ENCODE data around the gene RIOK1. TPM values are rescaled to one million over a fixed set of nuclear protein-coding genes. Genes with fewer than 3 reads are reported as not detected.
A peak's percentile ranks its signal among the peaks of the same experiment; 100 is the strongest.

Gene RIOK1
- total RNA-seq, 1 donor from 2014 or later, result 26.5 TPM

DNA sequence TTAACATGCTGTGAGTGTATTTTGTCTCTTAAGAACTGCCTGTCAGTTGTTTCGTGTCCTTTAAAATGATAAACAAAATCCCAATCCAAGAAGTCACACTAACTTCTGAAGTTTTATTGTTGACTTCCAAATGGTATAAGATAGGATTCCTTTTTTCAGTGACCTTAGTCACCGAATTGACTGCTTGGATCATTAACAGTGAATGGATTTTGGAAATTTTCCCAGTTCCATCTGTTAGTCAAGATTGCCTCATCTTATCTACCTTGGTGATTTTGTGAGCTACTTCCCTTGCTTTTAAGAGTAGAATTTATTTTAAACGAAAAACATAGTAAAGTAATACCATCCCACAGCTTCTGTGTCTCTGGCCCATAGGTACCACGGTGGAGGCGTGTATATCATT is 14.9 kb downstream of the RIOK1 start:
- DNase-seq (ENCODE audit: low spot score in 2 of 2) (no peak), FAIRE-seq (no peak)

- DNase-seq (ENCODE audit: low spot score in 2 of 2), result no peak
- no peak for FAIRE-seq
Observed at GRCh38 chr6:7406743-7407142, 17.1 kb downstream of the RIOK1 start.

DNA sequence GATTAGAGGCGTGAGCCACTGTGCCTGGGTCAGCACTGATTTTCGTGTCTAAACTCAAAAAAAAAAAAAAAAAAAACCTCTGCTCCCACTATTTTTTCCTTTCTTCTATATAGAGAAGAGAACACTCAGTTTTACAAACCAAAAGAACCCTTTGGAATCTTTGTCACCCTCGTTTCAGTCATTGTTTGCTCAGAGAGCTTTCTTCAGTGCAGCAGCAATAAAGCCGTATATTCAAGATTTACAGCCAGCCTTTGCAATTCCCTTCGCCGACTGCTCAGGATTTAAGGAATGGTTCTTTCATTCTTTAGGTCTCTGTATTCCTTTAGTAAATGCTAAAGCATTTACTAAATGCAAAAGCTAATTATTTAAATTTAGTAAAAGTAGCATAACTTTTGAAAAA is 20.1 kb downstream of the RIOK1 start:
- no peak for DNase-seq (ENCODE audit: low spot score in 2 of 2)
- FAIRE-seq, result no peak

DNA sequence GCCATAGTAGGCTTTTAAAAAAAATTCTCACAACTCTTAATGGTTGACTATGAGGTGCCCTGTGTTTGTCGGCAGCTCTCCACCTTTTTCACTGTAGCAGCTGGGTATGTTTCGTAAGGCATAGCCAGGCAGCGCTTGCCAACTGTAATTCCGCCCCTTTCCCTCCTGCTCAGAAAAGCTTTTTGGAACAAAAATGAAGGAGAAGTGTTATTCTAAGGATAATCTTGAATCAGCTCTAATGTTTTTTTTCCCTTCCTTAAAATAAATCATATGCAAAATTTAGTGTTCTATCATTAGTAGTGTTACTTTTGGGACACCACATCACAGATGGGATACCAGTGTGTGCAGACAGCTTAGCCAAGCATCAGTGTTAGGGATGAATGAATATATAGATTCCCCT is 21.2 kb downstream of the RIOK1 start:
- DNase-seq (ENCODE audit: low spot score in 2 of 2) (peak in 1 of 2 donors; percentile 21), FAIRE-seq (no peak)

GRCh38 chr6:7411328-7411727 is 21.7 kb downstream of the RIOK1 start:
- no peak for FAIRE-seq
- DNase-seq (ENCODE audit: low spot score in 2 of 2), result no peak

GRCh38 chr6:7413151-7413823 is 23.7 kb downstream of the RIOK1 start:
- DNase-seq (ENCODE audit: low spot score in 2 of 2), result no peak
- FAIRE-seq, result no peak

- no peak for DNase-seq (ENCODE audit: low spot score in 2 of 2)
- no peak for FAIRE-seq
Observed at GRCh38 chr6:7414811-7415210, 25.2 kb downstream of the RIOK1 start.

DNA sequence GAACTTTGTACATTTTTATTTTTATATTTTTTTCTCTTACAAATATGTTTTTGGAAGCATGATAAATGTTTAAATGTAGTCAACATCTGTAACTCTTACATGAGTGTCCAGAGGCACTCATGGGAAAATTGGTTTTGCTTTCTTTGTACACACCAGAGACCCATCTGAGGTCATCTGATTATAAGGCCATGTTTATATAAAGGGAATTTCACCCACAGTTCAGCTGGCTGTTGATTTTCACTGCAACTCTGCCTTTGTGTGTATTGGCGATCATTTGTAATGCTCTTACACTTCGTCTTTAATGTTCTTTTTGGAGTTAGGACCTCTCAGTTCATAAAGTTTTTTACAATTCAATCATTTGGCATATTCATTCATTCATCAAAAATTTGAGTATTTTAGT is 28.1 kb downstream of the RIOK1 start:
- no peak for FAIRE-seq
- DNase-seq (ENCODE audit: low spot score in 2 of 2), result no peak

DNA sequence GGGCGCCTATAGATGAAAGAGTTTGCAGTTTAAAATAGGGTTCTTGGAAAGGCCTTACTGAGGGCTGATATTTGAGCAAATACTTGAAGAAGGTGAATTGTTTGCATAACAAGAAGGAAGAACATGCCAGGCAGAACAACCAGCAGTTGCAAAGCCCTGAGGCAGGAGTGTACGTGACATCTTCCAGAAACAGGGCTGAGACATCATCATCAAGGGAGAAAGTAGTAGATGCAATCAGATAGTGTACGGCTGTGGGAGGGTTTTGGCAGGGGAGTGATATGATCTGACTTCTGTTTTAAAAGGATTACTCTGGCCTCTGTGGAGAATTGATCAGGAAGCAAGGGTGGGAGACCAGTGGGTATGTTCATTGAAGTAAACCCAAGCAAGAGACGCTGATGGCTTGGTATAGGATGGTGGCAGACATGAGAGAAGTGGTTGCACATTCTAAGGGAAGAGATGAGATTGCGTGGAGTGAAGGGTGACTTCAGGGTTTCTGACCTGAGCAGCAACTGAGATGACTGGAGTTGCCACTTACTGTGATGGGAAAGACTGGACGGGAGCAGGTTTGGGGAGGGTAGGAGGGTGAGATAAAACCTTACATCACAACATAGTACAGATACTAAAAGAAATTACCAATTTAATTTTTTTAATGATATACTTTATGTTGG is 28.8 kb downstream of the RIOK1 start:
- DNase-seq (ENCODE audit: low spot score in 2 of 2), result no peak
- no peak for FAIRE-seq

GRCh38 chr6:7419065-7419464 is 29.5 kb downstream of the RIOK1 start:
- no peak for DNase-seq (ENCODE audit: low spot score in 2 of 2)
- no peak for FAIRE-seq

- no peak for DNase-seq (ENCODE audit: low spot score in 2 of 2)
- FAIRE-seq, result no peak
Observed at GRCh38 chr6:7421066-7421465, 31.5 kb downstream of the RIOK1 start.

DNA sequence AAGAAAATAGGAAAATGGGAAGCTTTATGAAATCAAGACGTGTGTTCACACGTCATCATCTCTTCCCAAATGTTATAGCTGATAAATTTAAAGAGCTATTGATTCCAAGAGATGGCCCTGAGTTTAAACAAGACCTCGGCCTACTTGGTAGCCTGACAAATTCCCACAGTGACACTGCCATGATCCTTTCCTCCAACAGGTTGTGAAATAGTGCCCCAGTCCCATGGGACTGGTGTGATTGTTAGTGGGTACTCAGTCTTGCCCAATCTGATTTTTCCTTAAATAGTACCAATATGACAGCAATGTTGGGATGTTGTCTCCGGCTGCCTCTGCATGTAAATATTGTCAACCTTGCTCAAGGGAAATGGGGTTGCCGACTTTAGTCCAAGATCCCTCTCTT is 34.5 kb downstream of the RIOK1 start:
- DNase-seq (ENCODE audit: low spot score in 2 of 2), result no peak
- FAIRE-seq, result no peak

GRCh38 chr6:7424967-7425807 is 35.6 kb downstream of the RIOK1 start:
- FAIRE-seq (no peak), DNase-seq (ENCODE audit: low spot score in 2 of 2) (no peak)

DNA sequence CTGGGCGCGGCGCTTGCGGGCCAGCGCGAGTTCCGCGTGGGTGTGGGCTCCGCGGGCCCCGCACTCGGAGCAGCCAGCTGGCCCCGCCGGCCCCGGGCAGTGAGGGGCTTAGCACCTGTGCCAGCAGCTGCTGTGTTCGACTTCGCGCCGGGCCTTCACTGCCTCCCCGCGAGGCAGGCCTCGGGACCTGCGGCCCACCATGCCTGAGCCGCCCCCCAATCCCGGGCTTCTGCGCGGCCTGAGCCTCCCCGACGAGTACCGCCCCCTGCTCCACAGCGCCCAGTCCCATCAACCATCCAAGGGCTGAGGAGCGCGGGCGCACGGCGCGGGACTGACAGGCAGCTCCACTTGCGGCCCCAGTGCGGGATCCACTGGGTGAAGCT is 36.2 kb downstream of the RIOK1 start:
- FAIRE-seq, result no peak
- no peak for DNase-seq (ENCODE audit: low spot score in 2 of 2)

DNA sequence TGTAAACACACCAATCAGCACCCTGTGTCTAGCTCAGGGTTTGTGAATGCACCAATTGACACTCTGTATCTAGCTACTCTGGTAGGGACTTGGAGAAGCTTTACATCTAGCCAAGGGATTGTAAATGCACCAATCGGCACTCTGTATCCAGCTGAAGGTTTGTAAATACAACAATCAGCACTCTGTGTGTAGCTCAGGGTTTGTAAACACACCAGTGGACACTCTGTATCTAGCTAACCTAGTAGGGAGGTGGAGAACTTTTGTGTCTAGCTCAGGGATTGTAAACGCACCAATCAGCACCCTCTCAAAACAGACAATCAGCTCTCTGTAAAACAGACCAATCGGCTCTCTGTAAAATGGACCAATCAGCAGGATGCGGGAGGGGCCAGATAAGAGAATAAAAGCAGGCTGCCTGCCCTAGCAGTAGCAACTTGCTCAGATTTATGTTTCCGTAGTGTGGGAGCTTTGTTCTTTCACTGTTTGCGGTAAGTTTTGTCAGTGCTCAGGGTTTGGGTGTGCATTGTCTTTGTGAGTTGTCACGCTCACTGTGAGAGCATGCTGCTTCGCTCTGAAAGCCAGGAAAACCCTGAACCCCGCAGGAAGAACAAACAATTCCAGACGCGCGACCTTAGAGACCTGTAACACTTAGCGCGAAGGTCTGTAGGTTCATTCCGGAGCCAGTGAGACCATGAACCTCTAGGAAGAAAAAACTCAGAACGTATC is 37.0 kb downstream of the RIOK1 start:
- FAIRE-seq, result no peak

DNA sequence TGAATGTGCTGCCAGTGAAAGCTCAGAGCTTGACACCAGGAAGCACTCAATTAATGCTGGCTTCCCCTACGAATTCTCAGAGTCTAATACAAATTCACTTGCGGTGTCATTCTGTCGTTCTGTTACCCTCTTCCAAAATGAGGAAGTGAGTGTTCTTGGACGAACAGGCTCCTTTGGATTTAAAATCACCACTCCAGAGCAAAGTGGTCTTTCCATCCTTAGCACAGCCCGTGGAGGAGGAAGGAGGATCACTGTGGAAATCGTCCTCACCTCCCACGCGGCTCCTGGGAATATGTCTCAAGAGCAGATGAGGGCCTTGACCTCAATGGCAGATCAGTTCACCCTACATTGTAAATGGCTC is 41.7 kb downstream of the RIOK1 start:
- no peak for DNase-seq (ENCODE audit: low spot score in 2 of 2)
- no peak for FAIRE-seq

More for the DNA sequence above, 37.0 kb downstream of the RIOK1 start:
- no peak for DNase-seq (ENCODE audit: low spot score in 2 of 2)

DNA sequence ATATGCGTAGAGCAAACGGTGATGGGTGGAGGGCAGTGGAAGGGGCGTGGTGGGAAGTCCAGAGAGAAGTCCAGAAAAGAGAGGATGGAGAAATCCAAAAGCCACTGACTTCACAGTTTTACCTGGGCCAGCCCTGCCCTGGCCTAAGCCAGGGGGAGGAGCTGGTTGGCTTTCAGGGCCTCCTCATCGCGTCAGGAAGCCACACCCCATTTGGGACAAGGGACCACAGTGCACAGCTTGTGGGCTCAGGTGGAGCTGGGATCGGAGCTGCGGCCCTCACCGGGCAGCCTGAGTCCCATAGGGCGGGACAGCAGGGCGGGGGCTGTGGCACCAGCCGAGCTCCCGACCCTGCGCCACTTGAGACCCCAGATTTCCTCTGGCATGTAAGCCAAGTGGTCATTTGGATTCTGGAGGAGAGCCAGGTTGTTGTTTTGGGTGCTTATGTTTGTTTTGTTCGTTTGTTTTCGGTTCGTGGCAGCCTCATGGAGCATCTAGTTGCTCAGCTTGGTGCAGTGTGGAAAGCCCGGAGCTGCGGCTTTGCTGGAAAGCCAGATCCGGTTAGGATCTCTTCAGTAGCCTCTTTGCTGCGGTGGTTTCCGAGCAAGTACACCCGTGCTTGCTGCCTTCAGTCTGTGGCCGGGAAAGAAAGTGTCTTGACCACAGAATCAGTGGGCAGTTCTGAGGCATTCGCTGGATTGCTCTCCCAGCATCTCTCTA is 42.2 kb downstream of the RIOK1 start:
- FAIRE-seq, result no peak

GRCh38 chr6:7432391-7433120 is 42.9 kb downstream of the RIOK1 start:
- FAIRE-seq, result no peak
- DNase-seq (ENCODE audit: low spot score in 2 of 2), result no peak

More for the DNA sequence above, 42.2 kb downstream of the RIOK1 start:
- DNase-seq (ENCODE audit: low spot score in 2 of 2), result no peak

- FAIRE-seq, result no peak
Observed at GRCh38 chr6:7433121-7433617, 43.6 kb downstream of the RIOK1 start.

More at GRCh38 chr6:7433121-7433617, 43.6 kb downstream of the RIOK1 start:
- DNase-seq (ENCODE audit: low spot score in 2 of 2), result no peak
